Thyroid gland (tissue), 4 donors: ENCODE data around the gene RUNX2.

ENCODE experiments used
- POLR2A ChIP-seq, 2 donors: fragments of 450-650 bp; IDR thresholded peaks; one replicate each; pipeline ENCODE4 v1.6.1; 2017; ENCODE audit warnings: antibody characterized with exemption in 2 of 2, mild to moderate bottlenecking in 2 of 2, moderate library complexity in 1 of 2
- TF ChIP-seq, protein P1 (sequence below), 6 experiments: fragments of 200-600 bp in 3 of 6; fragments of 450-650 bp in 3 of 6; sonication (generic) in 3 of 6; IDR thresholded peaks; one replicate each; pipeline ENCODE4 v1.5.1; 2016 to 2019; ENCODE audit warnings: antibody characterized with exemption in 6 of 6, mild to moderate bottlenecking in 2 of 6, inconsistent platforms in 1 of 6, moderate library complexity in 1 of 6

DNA sequence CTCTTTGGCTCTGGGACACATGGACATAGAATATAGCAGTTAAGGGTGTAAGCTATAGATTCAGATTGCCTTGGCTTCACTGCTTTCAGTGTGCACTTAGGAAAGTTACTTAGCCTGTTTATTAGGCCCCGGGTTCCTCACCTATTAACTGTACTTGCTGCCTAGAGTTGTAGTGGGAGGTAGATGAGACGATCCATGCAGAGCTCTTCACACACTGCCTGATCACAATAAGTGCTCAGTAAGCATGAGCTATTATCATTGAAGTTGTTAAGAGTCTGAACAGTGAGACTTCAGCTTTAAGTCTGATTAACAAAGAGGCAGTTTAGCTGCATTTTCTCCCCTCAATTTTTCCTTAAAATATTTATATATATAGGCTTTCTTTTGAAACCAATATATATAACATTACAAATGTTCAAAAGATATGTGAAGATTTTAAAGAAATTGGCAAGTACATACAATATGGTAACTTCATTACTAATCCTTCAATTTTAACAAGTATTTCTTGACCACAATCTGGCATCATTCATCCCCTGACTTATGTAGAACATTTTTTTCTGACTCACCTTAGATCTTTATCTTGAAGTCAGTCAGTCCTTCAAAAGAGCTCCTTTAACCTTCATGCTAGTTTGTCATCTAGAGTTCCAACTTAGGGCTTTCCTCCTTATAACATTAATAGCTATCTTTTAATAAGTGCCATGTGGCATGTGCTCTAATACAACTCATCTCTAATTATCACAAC is 70.1 kb downstream of the RUNX2 start:
- TF ChIP-seq, protein P1, sequence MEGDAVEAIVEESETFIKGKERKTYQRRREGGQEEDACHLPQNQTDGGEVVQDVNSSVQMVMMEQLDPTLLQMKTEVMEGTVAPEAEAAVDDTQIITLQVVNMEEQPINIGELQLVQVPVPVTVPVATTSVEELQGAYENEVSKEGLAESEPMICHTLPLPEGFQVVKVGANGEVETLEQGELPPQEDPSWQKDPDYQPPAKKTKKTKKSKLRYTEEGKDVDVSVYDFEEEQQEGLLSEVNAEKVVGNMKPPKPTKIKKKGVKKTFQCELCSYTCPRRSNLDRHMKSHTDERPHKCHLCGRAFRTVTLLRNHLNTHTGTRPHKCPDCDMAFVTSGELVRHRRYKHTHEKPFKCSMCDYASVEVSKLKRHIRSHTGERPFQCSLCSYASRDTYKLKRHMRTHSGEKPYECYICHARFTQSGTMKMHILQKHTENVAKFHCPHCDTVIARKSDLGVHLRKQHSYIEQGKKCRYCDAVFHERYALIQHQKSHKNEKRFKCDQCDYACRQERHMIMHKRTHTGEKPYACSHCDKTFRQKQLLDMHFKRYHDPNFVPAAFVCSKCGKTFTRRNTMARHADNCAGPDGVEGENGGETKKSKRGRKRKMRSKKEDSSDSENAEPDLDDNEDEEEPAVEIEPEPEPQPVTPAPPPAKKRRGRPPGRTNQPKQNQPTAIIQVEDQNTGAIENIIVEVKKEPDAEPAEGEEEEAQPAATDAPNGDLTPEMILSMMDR (IDR thresholded peaks at IDR 0.05) = no peak
- no peak for TF ChIP-seq POLR2A (IDR thresholded peaks at IDR 0.05)
